Measurements from ENCODE around the gene TP53INP2. TPM values are rescaled to one million over a fixed set of nuclear protein-coding genes. Genes with fewer than 3 reads are reported as not detected.

TP53INP2 gene
- total and polyA plus RNA-seq, 2 of the 13 experiments (the other 11 are each of a cell fraction or from before 2014, with no cell fraction given) = 5.2 to 18.8 TPM

GRCh38 chr20:34712525-34713192 is 8.5 kb downstream of the TP53INP2 start (continued):
- TF ChIP-seq GATAD2A (CRISPR knock-in tag; IDR thresholded peaks at IDR 0.05) (peak; percentile 90), HBP1 (CRISPR knock-in tag; IDR thresholded peaks at IDR 0.05; ENCODE audit: low read depth) (peak; percentile 38; the same call in 1 of the 2 replicates), FOXA1 (IDR thresholded peaks at IDR 0.05) (no peak), FOXA1 (CRISPR knock-in tag; IDR thresholded peaks at IDR 0.05) (peak; percentile 73), KDM3A (CRISPR knock-in tag; IDR thresholded peaks at IDR 0.05; ENCODE audit: low read depth) (0 out of 2 replicates have a peak, but pooled peaks have one; percentile 38), ZNF850 (CRISPR knock-in tag; conservative IDR thresholded peaks at IDR 0.05) (no peak), ZNF839 (CRISPR knock-in tag; IDR thresholded peaks at IDR 0.05; ENCODE audit: borderline replicate concordance) (no peak), NR2F6 (IDR thresholded peaks at IDR 0.05) (no peak), NR2F6 (CRISPR knock-in tag; IDR thresholded peaks at IDR 0.05) (peak; percentile 54; the same call in 1 of the 2 replicates), RERE (CRISPR knock-in tag; IDR thresholded peaks at IDR 0.05; ENCODE audit: low read depth) (peak; percentile 35; the same call in 1 of the 2 replicates), MED1 (CRISPR knock-in tag; IDR thresholded peaks at IDR 0.05) (peak; percentile 79), DNMT1 (CRISPR knock-in tag; IDR thresholded peaks at IDR 0.05) (no peak), HMGXB4 (CRISPR knock-in tag; IDR thresholded peaks at IDR 0.05; ENCODE audit: borderline replicate concordance in 1 of 2, low read depth in 1 of 2) (peak in 1 of 2 experiments; percentile 26; a peak in 1 of 4 replicates), ZNF569 (CRISPR knock-in tag; IDR thresholded peaks at IDR 0.05; ENCODE audit: borderline replicate concordance) (no peak), CREM (IDR thresholded peaks at IDR 0.05) (peak; percentile 51; the same call in 1 of the 2 replicates), CREM (CRISPR knock-in tag; IDR thresholded peaks at IDR 0.05) (no peak), THAP11 (CRISPR knock-in tag; IDR thresholded peaks at IDR 0.05) (peak; percentile 63), HNF4G (IDR thresholded peaks at IDR 0.05; ENCODE audit: borderline replicate concordance, low read depth, low read length) (peak; percentile 76), HNF4G (CRISPR knock-in tag; IDR thresholded peaks at IDR 0.05; ENCODE audit: borderline replicate concordance, low read depth) (peak; percentile 82; the same call in 1 of the 2 replicates), NR1H2 (CRISPR knock-in tag; IDR thresholded peaks at IDR 0.05; ENCODE audit: borderline replicate concordance, low read depth) (no peak), TMF1 (CRISPR knock-in tag; IDR thresholded peaks at IDR 0.05; ENCODE audit: low read depth) (no peak), EP300 (IDR thresholded peaks at IDR 0.05; ENCODE audit: low read depth in 2 of 2, low read length in 2 of 2) (peak in 1 of 2 experiments; percentile 80; a peak in 2 of 4 replicates), EP300 (CRISPR knock-in tag; IDR thresholded peaks at IDR 0.05; ENCODE audit: borderline replicate concordance) (no peak; the same call in 1 of the 2 replicates)
